ENCODE results near the gene LRRC4C. TPM values are rescaled to one million over a fixed set of nuclear protein-coding genes. Genes with fewer than 3 reads are reported as not detected.

LRRC4C gene
- total RNA-seq, 1 experiment from 2014 or later = 0.72 TPM

DNA sequence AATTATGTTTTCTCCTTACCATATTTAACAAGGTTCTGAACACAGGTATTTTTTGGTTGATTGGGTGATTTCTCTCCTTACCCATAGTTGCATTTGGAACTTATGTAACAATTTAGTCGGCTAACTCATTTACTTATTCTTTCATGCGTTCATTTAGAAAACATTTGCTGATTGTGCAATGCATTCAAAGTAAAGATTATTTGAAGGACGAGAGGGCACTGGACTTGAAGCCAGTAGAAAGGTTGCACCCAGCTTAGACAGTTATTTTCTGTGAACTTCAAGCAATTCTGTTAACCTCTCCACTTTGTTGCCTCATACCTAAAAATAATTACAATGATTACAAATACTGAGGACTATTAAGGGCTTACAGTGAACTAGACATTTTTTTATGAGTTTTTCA is 769.6 kb downstream of the LRRC4C start (continued):
- TF ChIP-seq, protein P1, sequence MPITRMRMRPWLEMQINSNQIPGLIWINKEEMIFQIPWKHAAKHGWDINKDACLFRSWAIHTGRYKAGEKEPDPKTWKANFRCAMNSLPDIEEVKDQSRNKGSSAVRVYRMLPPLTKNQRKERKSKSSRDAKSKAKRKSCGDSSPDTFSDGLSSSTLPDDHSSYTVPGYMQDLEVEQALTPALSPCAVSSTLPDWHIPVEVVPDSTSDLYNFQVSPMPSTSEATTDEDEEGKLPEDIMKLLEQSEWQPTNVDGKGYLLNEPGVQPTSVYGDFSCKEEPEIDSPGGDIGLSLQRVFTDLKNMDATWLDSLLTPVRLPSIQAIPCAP (CRISPR knock-in tag; IDR thresholded peaks at IDR 0.05) = no peak
- no peak for TF ChIP-seq JUN (CRISPR knock-in tag; IDR thresholded peaks at IDR 0.05)
- TF ChIP-seq ZNF138 (CRISPR knock-in tag; conservative IDR thresholded peaks at IDR 0.05) = no peak
- no peak for TF ChIP-seq GABPB1 (CRISPR knock-in tag; IDR thresholded peaks at IDR 0.05)
- TF ChIP-seq IRF2 (CRISPR knock-in tag; IDR thresholded peaks at IDR 0.05; ENCODE audit: borderline replicate concordance, low read depth) = no peak

DNA sequence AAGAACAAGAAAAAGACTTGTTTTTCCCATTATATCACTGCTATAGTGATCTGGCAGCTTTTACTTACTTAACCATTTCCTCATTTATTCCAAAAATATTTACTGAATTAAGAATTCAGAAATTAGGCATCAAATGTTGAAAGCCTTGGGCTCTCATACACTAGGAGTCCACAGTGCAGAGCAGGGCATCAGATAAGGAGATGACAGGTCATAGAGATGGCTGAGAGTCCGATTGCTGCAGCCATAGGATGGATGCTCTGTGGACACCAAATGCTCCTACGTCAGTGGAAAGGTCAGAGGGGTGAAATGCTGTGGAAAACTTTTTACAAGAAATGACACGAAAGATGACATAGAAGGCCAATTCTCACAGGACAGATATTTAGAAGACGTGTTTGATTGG is 771.1 kb downstream of the LRRC4C start:
- Mint-ChIP-seq H3K36me3 (peaks cover 8% of the 10 kb centered on the region), H3K27ac (no peak overlapping the region), H3K4me3 (no peak overlapping the region), H3K4me1 (peaks cover 43% of the 10 kb centered on the region), H3K27me3 (ENCODE audit: low read depth) (no peaks in the 10 kb centered on the region), H3K9me3 (peaks cover 6% of the 10 kb centered on the region)
- DNase-seq (ENCODE audit: low spot score) (no peak), ATAC-seq (no peak)
- ChIA-PET CTCF (no interaction called here), POLR2A (no interaction called here)
- no peak for TF ChIP-seq ZNF232 (CRISPR knock-in tag; IDR thresholded peaks at IDR 0.05)

DNA sequence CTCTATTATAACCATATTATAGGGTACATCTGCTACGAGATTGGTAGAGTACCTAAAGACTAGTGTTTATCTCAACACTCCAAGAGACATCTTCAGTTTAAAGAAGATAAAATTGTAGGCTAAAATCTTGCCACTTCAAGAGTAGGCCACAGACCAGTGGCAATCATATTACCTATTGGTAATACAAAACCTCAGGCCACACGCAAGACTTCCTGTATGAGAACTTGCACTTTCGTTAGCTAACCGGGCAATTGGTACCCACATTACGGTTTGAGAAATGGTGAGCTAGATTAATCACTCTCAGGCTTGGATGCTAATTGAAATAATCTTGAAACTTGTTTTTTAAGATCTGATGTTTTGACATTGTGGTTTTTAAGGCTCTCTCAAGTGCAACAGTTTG is 772.7 kb downstream of the LRRC4C start:
- H3K4me3 Mint-ChIP-seq = no peak overlapping the region
- H3K36me3 Mint-ChIP-seq = peaks cover 10% of the 10 kb centered on the region
- DNase-seq (ENCODE audit: low spot score) (no peak), ATAC-seq (no peak)
- no peaks in the 10 kb centered on the region for H3K27me3 Mint-ChIP-seq (ENCODE audit: low read depth)
- H3K4me1 Mint-ChIP-seq = peaks cover 26% of the 10 kb centered on the region
- ChIA-PET CTCF (interaction anchor here (1.0 kb wide), 1 partner anchor 393 kb away, joined by 4 read pairs; no protein-coding TSS in a partner anchor), POLR2A (no interaction called here)
- H3K27ac Mint-ChIP-seq = no peak overlapping the region
- peaks cover 6% of the 10 kb centered on the region for H3K9me3 Mint-ChIP-seq
- TF ChIP-seq, protein P2, sequence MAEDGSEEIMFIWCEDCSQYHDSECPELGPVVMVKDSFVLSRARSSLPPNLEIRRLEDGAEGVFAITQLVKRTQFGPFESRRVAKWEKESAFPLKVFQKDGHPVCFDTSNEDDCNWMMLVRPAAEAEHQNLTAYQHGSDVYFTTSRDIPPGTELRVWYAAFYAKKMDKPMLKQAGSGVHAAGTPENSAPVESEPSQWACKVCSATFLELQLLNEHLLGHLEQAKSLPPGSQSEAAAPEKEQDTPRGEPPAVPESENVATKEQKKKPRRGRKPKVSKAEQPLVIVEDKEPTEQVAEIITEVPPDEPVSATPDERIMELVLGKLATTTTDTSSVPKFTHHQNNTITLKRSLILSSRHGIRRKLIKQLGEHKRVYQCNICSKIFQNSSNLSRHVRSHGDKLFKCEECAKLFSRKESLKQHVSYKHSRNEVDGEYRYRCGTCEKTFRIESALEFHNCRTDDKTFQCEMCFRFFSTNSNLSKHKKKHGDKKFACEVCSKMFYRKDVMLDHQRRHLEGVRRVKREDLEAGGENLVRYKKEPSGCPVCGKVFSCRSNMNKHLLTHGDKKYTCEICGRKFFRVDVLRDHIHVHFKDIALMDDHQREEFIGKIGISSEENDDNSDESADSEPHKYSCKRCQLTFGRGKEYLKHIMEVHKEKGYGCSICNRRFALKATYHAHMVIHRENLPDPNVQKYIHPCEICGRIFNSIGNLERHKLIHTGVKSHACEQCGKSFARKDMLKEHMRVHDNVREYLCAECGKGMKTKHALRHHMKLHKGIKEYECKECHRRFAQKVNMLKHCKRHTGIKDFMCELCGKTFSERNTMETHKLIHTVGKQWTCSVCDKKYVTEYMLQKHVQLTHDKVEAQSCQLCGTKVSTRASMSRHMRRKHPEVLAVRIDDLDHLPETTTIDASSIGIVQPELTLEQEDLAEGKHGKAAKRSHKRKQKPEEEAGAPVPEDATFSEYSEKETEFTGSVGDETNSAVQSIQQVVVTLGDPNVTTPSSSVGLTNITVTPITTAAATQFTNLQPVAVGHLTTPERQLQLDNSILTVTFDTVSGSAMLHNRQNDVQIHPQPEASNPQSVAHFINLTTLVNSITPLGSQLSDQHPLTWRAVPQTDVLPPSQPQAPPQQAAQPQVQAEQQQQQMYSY (CRISPR knock-in tag; IDR thresholded peaks at IDR 0.05) = no peak

DNA sequence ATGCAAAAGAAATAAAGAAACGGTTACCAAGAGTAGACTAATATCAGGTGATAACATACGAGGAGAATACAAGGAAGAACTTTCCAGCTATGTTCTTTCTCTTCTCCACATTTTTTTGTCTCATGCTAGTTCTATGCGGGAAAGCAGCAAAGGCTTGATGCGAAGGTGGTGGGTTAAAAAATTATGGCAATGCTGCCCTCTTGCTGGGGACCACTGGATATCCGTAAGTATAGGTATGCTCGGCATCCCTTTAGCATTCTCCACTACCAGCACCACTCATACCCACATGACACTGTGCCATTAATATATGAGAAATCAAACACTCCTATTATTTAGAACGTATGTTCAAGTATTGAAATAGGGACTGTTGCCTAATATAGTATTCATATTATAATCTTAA is 776.4 kb downstream of the LRRC4C start:
- DNase-seq (ENCODE audit: low spot score) (peak; percentile 17), ATAC-seq (peak; percentile 76)
- no peaks in the 10 kb centered on the region for H3K27me3 Mint-ChIP-seq (ENCODE audit: low read depth)
- H3K4me1 Mint-ChIP-seq = peaks cover 26% of the 10 kb centered on the region
- no peak overlapping the region for H3K27ac Mint-ChIP-seq
- H3K4me3 Mint-ChIP-seq = no peak overlapping the region
- ChIA-PET CTCF (interaction anchor here (0.6 to 1.1 kb wide), 3 partner anchors 12 to 747 kb away, joined by 3 to 6 read pairs (median 3); no protein-coding TSS in a partner anchor), POLR2A (no interaction called here)
- peaks cover 24% of the 10 kb centered on the region for H3K36me3 Mint-ChIP-seq
- H3K9me3 Mint-ChIP-seq = peaks cover 24% of the 10 kb centered on the region
- TF ChIP-seq, protein P3, sequence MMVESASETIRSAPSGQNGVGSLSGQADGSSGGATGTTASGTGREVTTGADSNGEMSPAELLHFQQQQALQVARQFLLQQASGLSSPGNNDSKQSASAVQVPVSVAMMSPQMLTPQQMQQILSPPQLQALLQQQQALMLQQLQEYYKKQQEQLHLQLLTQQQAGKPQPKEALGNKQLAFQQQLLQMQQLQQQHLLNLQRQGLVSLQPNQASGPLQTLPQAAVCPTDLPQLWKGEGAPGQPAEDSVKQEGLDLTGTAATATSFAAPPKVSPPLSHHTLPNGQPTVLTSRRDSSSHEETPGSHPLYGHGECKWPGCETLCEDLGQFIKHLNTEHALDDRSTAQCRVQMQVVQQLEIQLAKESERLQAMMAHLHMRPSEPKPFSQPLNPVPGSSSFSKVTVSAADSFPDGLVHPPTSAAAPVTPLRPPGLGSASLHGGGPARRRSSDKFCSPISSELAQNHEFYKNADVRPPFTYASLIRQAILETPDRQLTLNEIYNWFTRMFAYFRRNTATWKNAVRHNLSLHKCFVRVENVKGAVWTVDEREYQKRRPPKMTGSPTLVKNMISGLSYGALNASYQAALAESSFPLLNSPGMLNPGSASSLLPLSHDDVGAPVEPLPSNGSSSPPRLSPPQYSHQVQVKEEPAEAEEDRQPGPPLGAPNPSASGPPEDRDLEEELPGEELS (CRISPR knock-in tag; IDR thresholded peaks at IDR 0.05) = no peak
- no peak for TF ChIP-seq NFATC4 (CRISPR knock-in tag; IDR thresholded peaks at IDR 0.05)
- no peak for TF ChIP-seq GABPB1 (CRISPR knock-in tag; IDR thresholded peaks at IDR 0.05)
- TF ChIP-seq, protein P4, sequence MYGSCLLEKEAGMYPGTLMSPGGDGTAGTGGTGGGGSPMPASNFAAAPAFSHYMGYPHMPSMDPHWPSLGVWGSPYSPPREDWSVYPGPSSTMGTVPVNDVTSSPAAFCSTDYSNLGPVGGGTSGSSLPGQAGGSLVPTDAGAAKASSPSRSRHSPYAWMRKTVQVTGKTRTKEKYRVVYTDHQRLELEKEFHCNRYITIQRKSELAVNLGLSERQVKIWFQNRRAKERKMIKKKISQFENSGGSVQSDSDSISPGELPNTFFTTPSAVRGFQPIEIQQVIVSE (CRISPR knock-in tag; IDR thresholded peaks at IDR 0.05; ENCODE audit: borderline replicate concordance) = no peak
- no peak for TF ChIP-seq ZNF416 (CRISPR knock-in tag; IDR thresholded peaks at IDR 0.05)
- no peak for TF ChIP-seq SMAD3 (CRISPR knock-in tag; IDR thresholded peaks at IDR 0.05; ENCODE audit: borderline replicate concordance)
- TF ChIP-seq NFE2L1 (CRISPR knock-in tag; IDR thresholded peaks at IDR 0.05) = no peak
- no peak for TF ChIP-seq GTF2I (CRISPR knock-in tag; conservative IDR thresholded peaks at IDR 0.05)
- TF ChIP-seq, protein P5, sequence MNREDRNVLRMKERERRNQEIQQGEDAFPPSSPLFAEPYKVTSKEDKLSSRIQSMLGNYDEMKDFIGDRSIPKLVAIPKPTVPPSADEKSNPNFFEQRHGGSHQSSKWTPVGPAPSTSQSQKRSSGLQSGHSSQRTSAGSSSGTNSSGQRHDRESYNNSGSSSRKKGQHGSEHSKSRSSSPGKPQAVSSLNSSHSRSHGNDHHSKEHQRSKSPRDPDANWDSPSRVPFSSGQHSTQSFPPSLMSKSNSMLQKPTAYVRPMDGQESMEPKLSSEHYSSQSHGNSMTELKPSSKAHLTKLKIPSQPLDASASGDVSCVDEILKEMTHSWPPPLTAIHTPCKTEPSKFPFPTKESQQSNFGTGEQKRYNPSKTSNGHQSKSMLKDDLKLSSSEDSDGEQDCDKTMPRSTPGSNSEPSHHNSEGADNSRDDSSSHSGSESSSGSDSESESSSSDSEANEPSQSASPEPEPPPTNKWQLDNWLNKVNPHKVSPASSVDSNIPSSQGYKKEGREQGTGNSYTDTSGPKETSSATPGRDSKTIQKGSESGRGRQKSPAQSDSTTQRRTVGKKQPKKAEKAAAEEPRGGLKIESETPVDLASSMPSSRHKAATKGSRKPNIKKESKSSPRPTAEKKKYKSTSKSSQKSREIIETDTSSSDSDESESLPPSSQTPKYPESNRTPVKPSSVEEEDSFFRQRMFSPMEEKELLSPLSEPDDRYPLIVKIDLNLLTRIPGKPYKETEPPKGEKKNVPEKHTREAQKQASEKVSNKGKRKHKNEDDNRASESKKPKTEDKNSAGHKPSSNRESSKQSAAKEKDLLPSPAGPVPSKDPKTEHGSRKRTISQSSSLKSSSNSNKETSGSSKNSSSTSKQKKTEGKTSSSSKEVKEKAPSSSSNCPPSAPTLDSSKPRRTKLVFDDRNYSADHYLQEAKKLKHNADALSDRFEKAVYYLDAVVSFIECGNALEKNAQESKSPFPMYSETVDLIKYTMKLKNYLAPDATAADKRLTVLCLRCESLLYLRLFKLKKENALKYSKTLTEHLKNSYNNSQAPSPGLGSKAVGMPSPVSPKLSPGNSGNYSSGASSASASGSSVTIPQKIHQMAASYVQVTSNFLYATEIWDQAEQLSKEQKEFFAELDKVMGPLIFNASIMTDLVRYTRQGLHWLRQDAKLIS (CRISPR knock-in tag; IDR thresholded peaks at IDR 0.05; ENCODE audit: borderline replicate concordance) = no peak
